SK-N-SH (cell line): ENCODE measurements around the gene HIVEP2. TPM values are rescaled to one million over a fixed set of nuclear protein-coding genes. Genes with fewer than 3 reads are reported as not detected.

Source experiments
- CTCF ChIA-PET: fragments of 300-600, 350-600 bp; formaldehyde crosslinking; extraction: SDS; loops from one replicate; lab custom pipeline; 2021; lab: Yijun Ruan, JAX
- POLR2A ChIA-PET: fragments of 350-600 bp; sonication (Branson Sonifier 250); formaldehyde crosslinking; extraction: SDS; loops from one replicate; lab custom pipeline; 2020; ENCODE audit warnings: antibody characterized with exemption, inconsistent platforms; lab: Yijun Ruan, JAX
- DNase-seq: peaks from one replicate; pipeline ENCODE4 v3.0.0; 2012
- H2AFZ ChIP-seq: fragments of 200-600 bp; sonication (generic); 2 replicates; pipeline ENCODE4 v1.8.1; 2016; ENCODE audit warnings: antibody characterized with exemption, mild to moderate bottlenecking, low read depth
- H3F3A ChIP-seq: fragments of 200-600 bp; sonication (generic); replicated peaks from 2 replicates; pipeline ENCODE3; 2016; ENCODE audit warnings: antibody characterized with exemption, mild to moderate bottlenecking; ENCODE audit not compliant: insufficient read depth
- H3K27ac ChIP-seq, 2 experiments: fragments of 200-500 bp in 1 of 2; fragments of 200-600 bp in 1 of 2; sonication (Bioruptor generic) in 1 of 2; sonication (generic), shearing (Covaris generic) in 1 of 2; 2 replicates each; pipeline versions ENCODE4 v1.5.1 to v1.6.1; 2014 to 2016; ENCODE audit warnings: low read depth in 2 of 2, inconsistent platforms in 1 of 2, low read length in 1 of 2, mild to moderate bottlenecking in 1 of 2, mixed read lengths in 1 of 2
- H3K27me3 ChIP-seq: fragments of 200-600 bp; sonication (generic), shearing (Covaris generic); 2 replicates; pipeline ENCODE4 v1.6.1; 2016; ENCODE audit warnings: mixed run types; ENCODE audit not compliant: insufficient read depth
- H3K36me3 ChIP-seq, 2 experiments: fragments of 200-500 bp in 1 of 2; fragments of 200-600 bp in 1 of 2; sonication (Bioruptor generic) in 1 of 2; sonication (generic) in 1 of 2; replicated peaks in 1 of 2; 2 replicates each; pipeline versions ENCODE3 to v1.5.1; 2014 to 2016; ENCODE audit warnings: low read length in 1 of 2, mild to moderate bottlenecking in 1 of 2; ENCODE audit not compliant: insufficient read depth in 2 of 2, control insufficient read depth in 1 of 2
- H3K4me1 ChIP-seq, 2 experiments: fragments of 200-500 bp in 1 of 2; fragments of 200-600 bp in 1 of 2; sonication (Bioruptor generic) in 1 of 2; sonication (generic), shearing (Covaris generic) in 1 of 2; 2 replicates each; pipeline versions ENCODE4 v1.5.1 to v1.6.1; 2014 to 2016; ENCODE audit warnings: low read depth in 1 of 2, low read length in 1 of 2, mixed run types in 1 of 2; ENCODE audit not compliant: insufficient read depth in 2 of 2, control insufficient read depth in 1 of 2
- H3K4me2 ChIP-seq: fragments of 200-600 bp; sonication (generic), shearing (Covaris generic); 2 replicates; pipeline ENCODE4 v1.6.1; 2017; ENCODE audit warnings: mixed run types
- H3K4me3 ChIP-seq, 2 experiments: fragments of 200-500 bp in 1 of 2; fragments of 200-600 bp in 1 of 2; sonication (Bioruptor generic) in 1 of 2; sonication (generic), shearing (Covaris generic) in 1 of 2; 2 replicates each; pipeline versions ENCODE4 v1.5.1 to v1.8.1; 2014 to 2016; ENCODE audit warnings: low read depth in 2 of 2, inconsistent platforms in 1 of 2, low read length in 1 of 2, mild to moderate bottlenecking in 1 of 2, mixed read lengths in 1 of 2, moderate library complexity in 1 of 2
- H3K79me2 ChIP-seq: fragments of 200-600 bp; sonication (generic); 2 replicates; pipeline ENCODE4 v1.8.1; 2017; ENCODE audit warnings: mild to moderate bottlenecking; ENCODE audit not compliant: insufficient read depth
- H3K9ac ChIP-seq: fragments of 200-600 bp; sonication (generic); 2 replicates; pipeline ENCODE4 v1.6.1; 2017; ENCODE audit warnings: mixed run types
- H3K9me2 ChIP-seq: fragments of 200-600 bp; sonication (generic); 2 replicates; pipeline ENCODE4 v1.6.1; 2017; ENCODE audit warnings: mixed run types
- H3K9me3 ChIP-seq: fragments of 200-600 bp; sonication (generic); 2 replicates; pipeline ENCODE4 v1.6.1; 2017; ENCODE audit warnings: mixed run types, mild to moderate bottlenecking, moderate library complexity
- H4K20me1 ChIP-seq: fragments of 200-600 bp; sonication (generic); 2 replicates; pipeline ENCODE4 v1.6.1; 2017; ENCODE audit warnings: mild to moderate bottlenecking, mixed run types; ENCODE audit not compliant: insufficient read depth
- CHD2 ChIP-seq: fragments of 150-350 bp; IDR thresholded peaks from 2 replicates; pipeline ENCODE4 v1.6.1; 2018; ENCODE audit warnings: low read length; ENCODE audit not compliant: partially characterized antibody
- EP300 ChIP-seq, 2 experiments: IDR thresholded peaks; 2 replicates each; pipeline versions ENCODE4 v1.4.0 to v1.6.1; 2012; ENCODE audit warnings: borderline replicate concordance in 1 of 2, low read depth in 1 of 2, low read length in 1 of 2
- EZH2phosphoT487 ChIP-seq: fragments of 200-600 bp; sonication (generic); IDR thresholded peaks from 2 replicates; pipeline ENCODE4 v1.6.1; 2017; ENCODE audit warnings: low read depth, mixed run types, mild to moderate bottlenecking, antibody characterized with exemption, moderate library complexity, borderline replicate concordance
- FOSL2 ChIP-seq: IDR thresholded peaks from 2 replicates; pipeline ENCODE4 v1.4.0; 2012; ENCODE audit warnings: low read depth, mild to moderate bottlenecking, moderate library complexity, borderline replicate concordance
- FOXJ3 ChIP-seq: sonication (generic); formaldehyde crosslinking; IDR thresholded peaks from 2 replicates; pipeline ENCODE4 v1.5.1; 2020; ENCODE audit warnings: mild to moderate bottlenecking, missing genetic modification reagents
- GABPA ChIP-seq: IDR thresholded peaks from 2 replicates; pipeline ENCODE4 v1.4.0; 2012; ENCODE audit warnings: low read depth, mild to moderate bottlenecking
- GATA2 ChIP-seq: sonication (generic); formaldehyde crosslinking; IDR thresholded peaks from 2 replicates; pipeline ENCODE4 v1.5.0; 2020; ENCODE audit warnings: mild to moderate bottlenecking, missing genetic modification reagents
- JUND ChIP-seq: IDR thresholded peaks from 2 replicates; pipeline ENCODE4 v1.4.0; 2012
- MEF2A ChIP-seq: IDR thresholded peaks from 2 replicates; pipeline ENCODE4 v1.4.0; 2012; ENCODE audit warnings: low read depth, borderline replicate concordance
- MXI1 ChIP-seq: IDR thresholded peaks from 2 replicates; pipeline ENCODE4 v1.6.1; 2012; ENCODE audit warnings: mild to moderate bottlenecking, low read depth, low read length, improper control_type of control experiment
- NFIC ChIP-seq: IDR thresholded peaks from 2 replicates; pipeline ENCODE4 v1.4.0; 2012; ENCODE audit warnings: borderline replicate concordance
- NRF1 ChIP-seq: IDR thresholded peaks from 2 replicates; pipeline ENCODE4 v1.6.1; 2012; ENCODE audit warnings: low read depth, mild to moderate bottlenecking, low read length
- POLR2AphosphoS5 ChIP-seq: IDR thresholded peaks from 2 replicates; pipeline ENCODE4 v1.6.1; 2012; ENCODE audit warnings: low read depth, low read length
- RAD21 ChIP-seq: IDR thresholded peaks from 2 replicates; pipeline ENCODE4 v1.6.1; 2012; ENCODE audit warnings: mild to moderate bottlenecking, low read length
- RCOR1 ChIP-seq: fragments of 150-350 bp; IDR thresholded peaks from 2 replicates; pipeline ENCODE4 v1.6.1; 2017; ENCODE audit warnings: antibody characterized with exemption, low read length
- SIN3A ChIP-seq: IDR thresholded peaks from 2 replicates; pipeline ENCODE4 v1.6.1; 2012; ENCODE audit warnings: low read depth, mild to moderate bottlenecking, low read length, moderate library complexity, borderline replicate concordance
- SMC3 ChIP-seq: IDR thresholded peaks from 2 replicates; pipeline ENCODE4 v1.6.1; 2012; ENCODE audit warnings: low read depth, low read length, improper control_type of control experiment
- TCF12 ChIP-seq: IDR thresholded peaks from 2 replicates; pipeline ENCODE4 v1.4.0; 2012
- YY1 ChIP-seq: IDR thresholded peaks from 2 replicates; pipeline ENCODE4 v1.4.0; 2012; ENCODE audit warnings: low read depth, mild to moderate bottlenecking
- polyA plus RNA-seq, 3 experiments: library from polyadenylated mRNA; depleted of rRNA; stranded (reverse); fragments of >200 nt; gene quantifications; 2 replicates each; pipeline ENCODE4 v1.2.3, GENCODE V29; 2012
- TF ChIP-seq, protein P1 (sequence below): IDR thresholded peaks from 2 replicates; pipeline ENCODE4 v1.4.0; 2012; ENCODE audit warnings: low read depth, borderline replicate concordance
- TF ChIP-seq, protein P2 (sequence below): fragments of 150-350 bp; IDR thresholded peaks from 2 replicates; pipeline ENCODE4 v1.6.1; 2017; ENCODE audit warnings: antibody characterized with exemption, low read length, low read depth, borderline replicate concordance
- TF ChIP-seq, protein P3 (sequence below): IDR thresholded peaks from 2 replicates; pipeline ENCODE4; 2012
- TF ChIP-seq, protein P4 (sequence below): fragments of 200-600 bp; sonication (generic); IDR thresholded peaks from 2 replicates; pipeline ENCODE4 v1.6.1; 2017; ENCODE audit warnings: antibody characterized with exemption, mild to moderate bottlenecking, moderate library complexity

HIVEP2 gene
- polyA plus RNA-seq, 1 of the 3 experiments (the other 2 are of a cell fraction) = 2.5 TPM

DNA sequence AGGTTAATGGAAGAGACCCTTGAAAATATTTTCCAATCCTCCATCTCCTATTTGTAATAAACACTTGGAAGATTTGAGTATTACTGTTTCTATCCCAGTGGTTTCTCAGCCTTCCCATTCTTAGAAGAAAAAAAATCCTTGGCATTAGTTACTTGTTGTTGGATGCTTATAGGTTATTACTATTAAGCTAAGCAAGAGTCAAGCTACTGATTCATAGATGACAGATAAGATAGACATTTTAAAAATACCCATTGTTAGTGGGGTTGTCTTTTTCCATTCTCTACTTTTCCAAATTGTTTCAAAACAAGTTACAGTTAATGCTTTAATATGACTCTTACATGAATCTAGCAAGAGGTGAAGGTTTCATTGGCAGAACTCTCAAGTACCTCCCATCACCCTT lies 158.5 kb downstream of the HIVEP2 start:
- Histone ChIP-seq H3K4me1 (no peaks in the 10 kb centered on the region; a peak in 2 of 4 replicates), H2AFZ (no peak overlapping the region), H3K27ac (peak overlapping the region in 1 of 2 experiments; percentile 56; a peak in 2 of 4 replicates), H3K27me3 (no peaks in the 10 kb centered on the region), H3K4me2 (no peak overlapping the region), H3K9me3 (no peaks in the 10 kb centered on the region), H4K20me1 (no peaks in the 10 kb centered on the region), H3K36me3 (no peaks in the 10 kb centered on the region), H3K9me2 (no peaks in the 10 kb centered on the region), H3K9ac (no peak overlapping the region), H3K4me3 (no peak overlapping the region), H3F3A (peaks cover 26% of the 10 kb centered on the region), H3K79me2 (peaks cover 8% of the 10 kb centered on the region; the same call in 1 of the 2 replicates)
- ChIA-PET POLR2A (no interaction called here), CTCF (interaction anchor here (1.0 to 1.2 kb wide), 2 partner anchors 94 to 641 kb away, joined by 3 read pairs; no protein-coding TSS in a partner anchor)
- TF ChIP-seq NRF1 = no peak
- TF ChIP-seq, protein P1, sequence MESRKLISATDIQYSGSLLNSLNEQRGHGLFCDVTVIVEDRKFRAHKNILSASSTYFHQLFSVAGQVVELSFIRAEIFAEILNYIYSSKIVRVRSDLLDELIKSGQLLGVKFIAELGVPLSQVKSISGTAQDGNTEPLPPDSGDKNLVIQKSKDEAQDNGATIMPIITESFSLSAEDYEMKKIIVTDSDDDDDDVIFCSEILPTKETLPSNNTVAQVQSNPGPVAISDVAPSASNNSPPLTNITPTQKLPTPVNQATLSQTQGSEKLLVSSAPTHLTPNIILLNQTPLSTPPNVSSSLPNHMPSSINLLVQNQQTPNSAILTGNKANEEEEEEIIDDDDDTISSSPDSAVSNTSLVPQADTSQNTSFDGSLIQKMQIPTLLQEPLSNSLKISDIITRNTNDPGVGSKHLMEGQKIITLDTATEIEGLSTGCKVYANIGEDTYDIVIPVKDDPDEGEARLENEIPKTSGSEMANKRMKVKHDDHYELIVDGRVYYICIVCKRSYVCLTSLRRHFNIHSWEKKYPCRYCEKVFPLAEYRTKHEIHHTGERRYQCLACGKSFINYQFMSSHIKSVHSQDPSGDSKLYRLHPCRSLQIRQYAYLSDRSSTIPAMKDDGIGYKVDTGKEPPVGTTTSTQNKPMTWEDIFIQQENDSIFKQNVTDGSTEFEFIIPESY = no peak
- no peak for TF ChIP-seq EZH2phosphoT487
- peak; percentile 36; the same call in 1 of the 2 replicates for TF ChIP-seq TCF12
- TF ChIP-seq FOXJ3 = no peak
- no peak for TF ChIP-seq RAD21
- peak; percentile 35; the same call in 1 of the 2 replicates for TF ChIP-seq JUND
- no peak for TF ChIP-seq SIN3A
- no peak for TF ChIP-seq GATA2 (CRISPR knock-in tag)
- TF ChIP-seq POLR2AphosphoS5 = no peak
- TF ChIP-seq YY1 = no peak
- TF ChIP-seq EP300 (IDR thresholded peaks at IDR 0.05; ENCODE audit: borderline replicate concordance in 1 of 2, low read depth in 1 of 2, low read length in 1 of 2) = peak in 1 of 2 experiments; percentile 15; a peak in 1 of 4 replicates
- TF ChIP-seq FOSL2 = peak; percentile 30; the same call in 1 of the 2 replicates
- TF ChIP-seq, protein P2, sequence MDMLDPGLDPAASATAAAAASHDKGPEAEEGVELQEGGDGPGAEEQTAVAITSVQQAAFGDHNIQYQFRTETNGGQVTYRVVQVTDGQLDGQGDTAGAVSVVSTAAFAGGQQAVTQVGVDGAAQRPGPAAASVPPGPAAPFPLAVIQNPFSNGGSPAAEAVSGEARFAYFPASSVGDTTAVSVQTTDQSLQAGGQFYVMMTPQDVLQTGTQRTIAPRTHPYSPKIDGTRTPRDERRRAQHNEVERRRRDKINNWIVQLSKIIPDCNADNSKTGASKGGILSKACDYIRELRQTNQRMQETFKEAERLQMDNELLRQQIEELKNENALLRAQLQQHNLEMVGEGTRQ = no peak
- TF ChIP-seq CHD2 = no peak
- no peak for TF ChIP-seq GABPA
- TF ChIP-seq, protein P3, sequence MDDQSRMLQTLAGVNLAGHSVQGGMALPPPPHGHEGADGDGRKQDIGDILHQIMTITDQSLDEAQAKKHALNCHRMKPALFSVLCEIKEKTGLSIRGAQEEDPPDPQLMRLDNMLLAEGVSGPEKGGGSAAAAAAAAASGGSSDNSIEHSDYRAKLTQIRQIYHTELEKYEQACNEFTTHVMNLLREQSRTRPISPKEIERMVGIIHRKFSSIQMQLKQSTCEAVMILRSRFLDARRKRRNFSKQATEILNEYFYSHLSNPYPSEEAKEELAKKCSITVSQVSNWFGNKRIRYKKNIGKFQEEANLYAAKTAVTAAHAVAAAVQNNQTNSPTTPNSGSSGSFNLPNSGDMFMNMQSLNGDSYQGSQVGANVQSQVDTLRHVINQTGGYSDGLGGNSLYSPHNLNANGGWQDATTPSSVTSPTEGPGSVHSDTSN = 0 out of 2 replicates have a peak, but pooled peaks have one; percentile 17
- TF ChIP-seq MEF2A = no peak
- no peak for TF ChIP-seq MXI1
- no peak for TF ChIP-seq SMC3
- TF ChIP-seq, protein P4, sequence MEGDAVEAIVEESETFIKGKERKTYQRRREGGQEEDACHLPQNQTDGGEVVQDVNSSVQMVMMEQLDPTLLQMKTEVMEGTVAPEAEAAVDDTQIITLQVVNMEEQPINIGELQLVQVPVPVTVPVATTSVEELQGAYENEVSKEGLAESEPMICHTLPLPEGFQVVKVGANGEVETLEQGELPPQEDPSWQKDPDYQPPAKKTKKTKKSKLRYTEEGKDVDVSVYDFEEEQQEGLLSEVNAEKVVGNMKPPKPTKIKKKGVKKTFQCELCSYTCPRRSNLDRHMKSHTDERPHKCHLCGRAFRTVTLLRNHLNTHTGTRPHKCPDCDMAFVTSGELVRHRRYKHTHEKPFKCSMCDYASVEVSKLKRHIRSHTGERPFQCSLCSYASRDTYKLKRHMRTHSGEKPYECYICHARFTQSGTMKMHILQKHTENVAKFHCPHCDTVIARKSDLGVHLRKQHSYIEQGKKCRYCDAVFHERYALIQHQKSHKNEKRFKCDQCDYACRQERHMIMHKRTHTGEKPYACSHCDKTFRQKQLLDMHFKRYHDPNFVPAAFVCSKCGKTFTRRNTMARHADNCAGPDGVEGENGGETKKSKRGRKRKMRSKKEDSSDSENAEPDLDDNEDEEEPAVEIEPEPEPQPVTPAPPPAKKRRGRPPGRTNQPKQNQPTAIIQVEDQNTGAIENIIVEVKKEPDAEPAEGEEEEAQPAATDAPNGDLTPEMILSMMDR = no peak
- TF ChIP-seq RCOR1 = no peak
- TF ChIP-seq NFIC = peak; percentile 47; the same call in 1 of the 2 replicates
- DNase-seq = no peak
